Astrocyte of the spinal cord (primary cell): ENCODE results near the gene ARVCF.
A peak's percentile ranks its signal among the peaks of the same experiment; 100 is the strongest.

Source experiments
- DNase-seq: peaks from one replicate; pipeline ENCODE4 v3.0.0; 2011; ENCODE audit warnings: low read depth, low spot score
- H3K4me3 ChIP-seq: 2 replicates; pipeline ENCODE4 v1.5.1; 2011; ENCODE audit warnings: low read depth, mild to moderate bottlenecking, low read length, moderate library complexity
- in situ Hi-C: cut with HindIII; loops from 2 replicates; pipeline ENCODE4 v1.10.0; 2017; ENCODE audit warnings: low sequenced_read_pairs
- TF ChIP-seq, protein P1 (sequence below): IDR thresholded peaks from 2 replicates; pipeline ENCODE4 v1.5.1; 2012; ENCODE audit warnings: low read depth, mild to moderate bottlenecking, low read length, inconsistent platforms

ARVCF gene, protein sequence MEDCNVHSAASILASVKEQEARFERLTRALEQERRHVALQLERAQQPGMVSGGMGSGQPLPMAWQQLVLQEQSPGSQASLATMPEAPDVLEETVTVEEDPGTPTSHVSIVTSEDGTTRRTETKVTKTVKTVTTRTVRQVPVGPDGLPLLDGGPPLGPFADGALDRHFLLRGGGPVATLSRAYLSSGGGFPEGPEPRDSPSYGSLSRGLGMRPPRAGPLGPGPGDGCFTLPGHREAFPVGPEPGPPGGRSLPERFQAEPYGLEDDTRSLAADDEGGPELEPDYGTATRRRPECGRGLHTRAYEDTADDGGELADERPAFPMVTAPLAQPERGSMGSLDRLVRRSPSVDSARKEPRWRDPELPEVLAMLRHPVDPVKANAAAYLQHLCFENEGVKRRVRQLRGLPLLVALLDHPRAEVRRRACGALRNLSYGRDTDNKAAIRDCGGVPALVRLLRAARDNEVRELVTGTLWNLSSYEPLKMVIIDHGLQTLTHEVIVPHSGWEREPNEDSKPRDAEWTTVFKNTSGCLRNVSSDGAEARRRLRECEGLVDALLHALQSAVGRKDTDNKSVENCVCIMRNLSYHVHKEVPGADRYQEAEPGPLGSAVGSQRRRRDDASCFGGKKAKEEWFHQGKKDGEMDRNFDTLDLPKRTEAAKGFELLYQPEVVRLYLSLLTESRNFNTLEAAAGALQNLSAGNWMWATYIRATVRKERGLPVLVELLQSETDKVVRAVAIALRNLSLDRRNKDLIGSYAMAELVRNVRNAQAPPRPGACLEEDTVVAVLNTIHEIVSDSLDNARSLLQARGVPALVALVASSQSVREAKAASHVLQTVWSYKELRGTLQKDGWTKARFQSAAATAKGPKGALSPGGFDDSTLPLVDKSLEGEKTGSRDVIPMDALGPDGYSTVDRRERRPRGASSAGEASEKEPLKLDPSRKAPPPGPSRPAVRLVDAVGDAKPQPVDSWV

DNA sequence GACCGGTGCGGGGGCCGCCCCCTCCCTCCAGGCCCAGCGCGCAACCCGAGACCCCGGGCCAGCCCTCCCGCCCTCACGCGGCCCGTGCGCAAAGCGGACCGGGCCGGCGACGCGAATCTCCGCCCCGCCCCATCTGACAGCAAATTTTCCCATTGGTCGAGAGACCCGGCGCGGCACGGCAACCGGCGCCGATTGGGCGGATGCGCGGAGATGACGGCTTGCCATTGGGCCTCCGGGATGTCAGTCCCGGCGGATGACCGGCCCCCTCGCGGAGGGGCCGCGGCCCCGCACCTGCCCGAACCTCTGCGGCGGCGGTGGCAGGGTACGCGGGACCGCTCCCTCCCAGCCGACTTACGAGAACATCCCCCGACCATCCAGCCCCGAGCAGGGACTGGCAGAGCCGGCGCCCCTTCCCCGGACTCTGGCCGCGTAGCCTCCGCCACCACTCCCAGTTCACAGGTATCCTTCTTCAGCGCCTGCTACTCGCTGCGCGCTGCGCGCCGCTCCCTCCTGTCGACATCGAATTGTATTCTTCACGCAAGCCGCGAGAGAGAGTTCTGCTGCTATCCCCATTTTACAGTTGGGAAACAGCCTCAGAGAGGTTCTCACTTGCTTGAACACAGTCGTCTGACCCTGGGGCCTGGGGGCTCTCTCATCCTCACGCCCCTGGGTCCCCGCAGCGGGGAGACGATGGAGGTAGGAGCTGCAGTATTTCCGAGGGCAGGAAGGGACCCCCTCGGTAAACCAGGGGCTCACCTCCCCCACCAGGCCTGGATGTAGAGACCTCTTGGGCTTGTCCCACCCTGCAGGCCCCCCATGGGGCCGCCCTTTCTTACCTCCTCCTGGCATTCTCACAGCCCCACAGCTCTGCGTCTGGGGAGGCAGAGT is at the start of gene ARVCF:
Gene ARVCF, minus strand, starts transcription at position 90 of the 888 bp plus-strand sequence. CDS start 26,029 bp downstream, outside the sequence.
- peak within 1 kb of the TSS; percentile 43 for H3K4me3 ChIP-seq
- in situ Hi-C loops: no loop called here
- TF ChIP-seq, protein P1, sequence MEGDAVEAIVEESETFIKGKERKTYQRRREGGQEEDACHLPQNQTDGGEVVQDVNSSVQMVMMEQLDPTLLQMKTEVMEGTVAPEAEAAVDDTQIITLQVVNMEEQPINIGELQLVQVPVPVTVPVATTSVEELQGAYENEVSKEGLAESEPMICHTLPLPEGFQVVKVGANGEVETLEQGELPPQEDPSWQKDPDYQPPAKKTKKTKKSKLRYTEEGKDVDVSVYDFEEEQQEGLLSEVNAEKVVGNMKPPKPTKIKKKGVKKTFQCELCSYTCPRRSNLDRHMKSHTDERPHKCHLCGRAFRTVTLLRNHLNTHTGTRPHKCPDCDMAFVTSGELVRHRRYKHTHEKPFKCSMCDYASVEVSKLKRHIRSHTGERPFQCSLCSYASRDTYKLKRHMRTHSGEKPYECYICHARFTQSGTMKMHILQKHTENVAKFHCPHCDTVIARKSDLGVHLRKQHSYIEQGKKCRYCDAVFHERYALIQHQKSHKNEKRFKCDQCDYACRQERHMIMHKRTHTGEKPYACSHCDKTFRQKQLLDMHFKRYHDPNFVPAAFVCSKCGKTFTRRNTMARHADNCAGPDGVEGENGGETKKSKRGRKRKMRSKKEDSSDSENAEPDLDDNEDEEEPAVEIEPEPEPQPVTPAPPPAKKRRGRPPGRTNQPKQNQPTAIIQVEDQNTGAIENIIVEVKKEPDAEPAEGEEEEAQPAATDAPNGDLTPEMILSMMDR: no peak
- peak; percentile 87 for DNase-seq

DNA sequence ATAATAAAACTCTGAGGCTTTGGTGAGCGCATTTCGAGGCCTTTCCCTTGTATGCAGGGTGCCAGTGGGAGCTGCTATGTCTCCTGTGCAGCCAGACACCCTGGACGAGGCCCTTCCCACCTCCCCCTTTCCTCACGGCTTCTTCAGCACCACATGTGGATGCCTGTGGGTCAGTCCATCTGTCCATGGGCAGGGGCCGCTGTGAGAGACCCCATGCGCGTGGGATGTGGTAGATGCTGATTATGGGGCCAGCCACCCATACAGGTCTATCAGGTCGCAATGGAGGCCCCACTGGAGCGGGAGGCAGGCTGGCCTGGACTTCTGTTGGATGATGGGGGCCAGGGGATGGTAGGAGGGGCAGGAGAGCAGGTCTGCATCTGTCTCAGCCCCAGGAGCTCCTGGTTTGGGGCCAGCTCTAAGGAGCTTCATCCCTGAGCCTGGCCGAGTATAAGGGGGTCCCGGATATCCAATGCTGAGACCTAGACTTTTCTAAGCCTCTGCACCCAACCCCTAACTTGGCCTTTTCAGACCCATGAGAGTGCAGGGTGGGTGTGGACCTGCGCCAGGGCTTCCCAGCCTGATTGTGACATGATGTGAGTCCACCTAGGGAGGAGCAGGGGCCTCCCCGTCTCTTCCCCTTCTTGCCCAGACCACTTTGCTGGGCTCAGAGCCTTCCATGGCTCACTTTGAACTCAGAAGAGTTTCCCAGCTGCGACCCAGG is 49.4 kb upstream of the ARVCF start:
- TF ChIP-seq, protein P1: no peak
- in situ Hi-C loops: no loop called here
- no peak overlapping the region for H3K4me3 ChIP-seq
- DNase-seq: no peak

DNA sequence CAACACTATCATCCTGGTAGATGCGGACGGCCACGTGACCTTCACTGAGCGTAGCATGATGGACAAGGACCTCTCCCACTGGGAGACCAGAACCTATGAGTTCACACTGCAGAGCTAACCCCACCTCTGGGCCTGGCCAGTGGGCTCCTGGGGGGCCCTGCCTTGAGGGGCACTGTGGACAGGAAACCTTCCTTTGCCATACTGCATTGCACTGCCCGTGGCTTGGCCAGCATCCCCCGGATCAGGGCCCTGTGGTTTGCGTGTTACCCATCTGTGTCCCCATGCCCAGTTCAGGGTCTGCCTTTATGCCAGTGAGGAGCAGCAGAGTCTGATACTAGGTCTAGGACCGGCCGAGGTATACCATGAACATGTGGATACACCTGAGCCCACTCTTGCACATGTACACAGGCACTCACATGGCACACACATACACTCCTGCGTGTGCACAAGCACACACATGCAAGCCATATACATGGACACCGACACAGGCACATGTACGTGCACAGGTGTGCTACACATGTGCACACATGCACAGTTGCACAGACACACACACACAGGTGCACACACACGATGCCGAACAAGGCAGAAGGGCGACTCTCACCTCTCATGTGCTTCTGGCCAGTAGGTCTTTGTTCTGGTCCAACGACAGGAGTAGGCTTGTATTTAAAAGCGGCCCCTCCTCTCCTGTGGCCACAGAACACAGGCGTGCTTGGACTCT is 48.1 kb upstream of the ARVCF start:
- in situ Hi-C loops: no loop called here
- H3K4me3 ChIP-seq: no peak overlapping the region
- TF ChIP-seq, protein P1: no peak
- no peak for DNase-seq

DNA sequence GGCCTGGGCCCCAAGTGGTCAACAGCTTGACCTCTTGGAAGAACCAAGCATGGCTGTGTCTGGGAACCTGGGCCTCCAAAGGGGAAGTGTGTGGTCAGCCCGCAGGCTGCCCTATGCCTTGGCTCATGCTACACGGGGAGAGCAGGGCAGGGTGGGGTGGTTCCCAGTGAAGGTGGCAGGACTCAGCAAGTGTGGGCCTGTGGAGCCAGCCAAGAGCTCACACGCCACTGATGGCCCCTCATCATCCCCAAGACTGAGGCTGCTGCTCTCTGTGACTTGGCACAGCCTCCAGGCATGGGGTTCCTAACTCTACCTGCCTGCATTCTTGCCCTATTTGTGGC is 47.5 kb upstream of the ARVCF start:
- in situ Hi-C loops: no loop called here
- no peak overlapping the region for H3K4me3 ChIP-seq
- DNase-seq: no peak
- TF ChIP-seq, protein P1: no peak

DNA sequence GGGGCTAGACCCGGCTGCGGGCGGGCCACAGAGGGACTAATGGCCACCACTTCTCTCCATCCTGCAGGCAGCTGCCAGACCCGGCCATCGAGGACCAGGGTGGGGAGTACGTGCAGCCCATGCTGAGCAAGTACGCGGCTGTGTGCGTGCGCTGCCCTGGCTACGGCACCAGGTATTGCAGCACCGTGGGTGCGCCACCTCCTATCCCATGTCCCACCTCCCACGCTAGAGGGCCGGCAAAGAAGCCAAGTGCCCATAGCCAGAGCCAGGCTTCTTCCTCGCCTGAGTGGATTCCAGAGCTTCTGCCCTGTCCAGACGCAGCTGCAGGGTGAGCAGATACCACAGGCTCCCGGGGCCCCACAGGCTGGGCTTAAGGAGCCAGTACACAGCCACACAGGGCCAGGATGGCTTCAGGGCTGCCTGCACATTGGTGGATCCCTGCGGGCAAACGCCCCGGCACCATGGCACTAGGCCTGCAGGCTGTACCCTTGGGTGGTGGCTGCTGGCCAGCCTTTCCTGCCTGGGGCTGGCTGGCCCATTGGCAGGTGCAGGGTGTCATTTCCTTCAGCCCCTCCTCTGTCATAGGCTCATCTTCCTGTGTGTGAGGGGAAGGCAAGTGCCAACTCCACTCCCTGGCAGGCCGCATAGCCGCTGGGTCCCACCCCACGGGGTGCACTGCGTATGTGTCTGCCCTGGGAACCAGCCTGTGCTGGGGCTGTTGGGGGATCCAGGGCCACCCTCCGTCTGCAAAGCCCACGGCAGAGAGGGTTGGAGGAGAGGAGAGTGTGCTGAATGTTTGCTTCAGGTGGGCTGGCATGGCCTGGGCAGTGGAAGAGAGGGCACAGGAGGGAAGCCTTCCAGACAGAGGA is 46.9 kb upstream of the ARVCF start:
- in situ Hi-C loops: no loop called here
- DNase-seq: no peak
- TF ChIP-seq, protein P1: no peak
- H3K4me3 ChIP-seq: no peak overlapping the region
